H1 (cell line): ENCODE measurements around the gene HTR3A. TPM values are rescaled to one million over a fixed set of nuclear protein-coding genes. Genes with fewer than 3 reads are reported as not detected.

ENCODE experiments used
- CTCF ChIA-PET: fragments of 300-600 bp; sonication (Branson Sonifier 250); formaldehyde crosslinking; loops from one replicate; lab custom pipeline; 2021; ENCODE audit not compliant: partially characterized antibody; lab: Charles Lee
- POLR2A ChIA-PET: fragments of 300-600 bp; sonication (Branson Sonifier 250); formaldehyde crosslinking; loops from one replicate; lab custom pipeline; 2021; ENCODE audit warnings: inconsistent platforms; ENCODE audit not compliant: partially characterized antibody; lab: Charles Lee
- DNase-seq, 2 experiments: peaks; one replicate each; pipeline versions ENCODE4 v3.0.0 to v3.0.0-alpha.2; 2010 to 2022; ENCODE audit warnings: low spot score in 2 of 2, low read depth in 1 of 2, mixed read lengths in 1 of 2
- FAIRE-seq: peaks from 2 replicates; lab custom pipeline; 2011; peaks lifted over from hg19 to GRCh38; lab: Jason Lieb, UNC
- H2AFZ ChIP-seq: 2 replicates; pipeline ENCODE4 v1.8.1; 2012; ENCODE audit warnings: low read length, inconsistent platforms
- H2AK5ac ChIP-seq: 2 replicates; pipeline ENCODE4 v1.6.1; 2013; ENCODE audit warnings: low read depth, low read length
- H2BK120ac ChIP-seq: replicated peaks from 2 replicates; pipeline ENCODE3; 2013; ENCODE audit warnings: low read depth, low read length, inconsistent platforms
- H2BK12ac ChIP-seq: 2 replicates; pipeline ENCODE4 v1.6.1; 2013; ENCODE audit warnings: low read depth, low read length
- H2BK15ac ChIP-seq: 2 replicates; pipeline ENCODE4 v1.6.1; 2013; ENCODE audit warnings: low read length
- H2BK20ac ChIP-seq: 2 replicates; pipeline ENCODE4 v1.6.1; 2013; ENCODE audit warnings: low read length
- H2BK5ac ChIP-seq: 2 replicates; pipeline ENCODE4 v1.6.1; 2013; ENCODE audit warnings: low read depth, low read length
- H3K14ac ChIP-seq: 2 replicates; pipeline ENCODE4 v1.6.1; 2013; ENCODE audit warnings: inconsistent platforms; ENCODE audit not compliant: insufficient read length
- H3K18ac ChIP-seq: 2 replicates; pipeline ENCODE4 v1.6.1; 2013; ENCODE audit warnings: low read length; ENCODE audit errors: extremely low read depth
- H3K23ac ChIP-seq: 2 replicates; pipeline ENCODE4 v1.6.1; 2013; ENCODE audit warnings: inconsistent platforms; ENCODE audit not compliant: insufficient read length
- H3K23me2 ChIP-seq: 2 replicates; pipeline ENCODE4 v1.6.1; 2013; ENCODE audit warnings: low read depth, low read length
- H3K27ac ChIP-seq: 2 replicates; pipeline ENCODE4 v1.6.1; 2011; ENCODE audit warnings: low read depth, low read length, inconsistent platforms
- H3K27me3 ChIP-seq, 4 experiments: replicated peaks in 1 of 4; 1 replicate in 1 of 4; 2 replicates in 3 of 4; pipeline versions ENCODE4 v1.6.1 to v1.8.1; 2011 to 2013; ENCODE audit warnings: low read length in 3 of 4, mild to moderate bottlenecking in 3 of 4, inconsistent platforms in 2 of 4, mixed read lengths in 2 of 4, moderate library complexity in 1 of 4; ENCODE audit not compliant: control insufficient read depth in 3 of 4, insufficient read depth in 3 of 4; ENCODE audit errors: extremely low read depth in 1 of 4
- H3K36me3 ChIP-seq, 4 experiments: 2 replicates each; pipeline versions ENCODE4 v1.6.1 to v1.8.1; 2011 to 2013; ENCODE audit warnings: mild to moderate bottlenecking in 4 of 4, low read length in 3 of 4, moderate library complexity in 2 of 4, control low read depth in 1 of 4, inconsistent platforms in 1 of 4; ENCODE audit not compliant: insufficient read depth in 4 of 4, control insufficient read depth in 2 of 4
- H3K4ac ChIP-seq: replicated peaks from 2 replicates; pipeline ENCODE3; 2013; ENCODE audit warnings: low read length, low read depth, mixed read lengths, inconsistent platforms; ENCODE audit not compliant: insufficient read length
- H3K4me1 ChIP-seq, 4 experiments: replicated peaks in 1 of 4; 1 replicate in 1 of 4; 2 replicates in 3 of 4; pipeline versions ENCODE4 v1.6.1 to v1.8.1; 2011 to 2013; ENCODE audit warnings: low read length in 3 of 4, inconsistent platforms in 2 of 4, mixed read lengths in 1 of 4; ENCODE audit not compliant: insufficient read depth in 4 of 4, control insufficient read depth in 3 of 4
- H3K4me2 ChIP-seq, 2 experiments: 2 replicates each; pipeline versions ENCODE4 v1.6.1 to v1.8.1; 2011 to 2013; ENCODE audit warnings: low read depth in 2 of 2, low read length in 2 of 2, control low read depth in 1 of 2, inconsistent platforms in 1 of 2, mild to moderate bottlenecking in 1 of 2; ENCODE audit not compliant: insufficient read depth in 1 of 2
- H3K4me3 ChIP-seq, 4 experiments: fragments of 200-600, 300-600 bp in 1 of 4; sonication (generic), shearing (Covaris generic), sonication (Bioruptor Twin) in 1 of 4; 2 replicates each; pipeline versions ENCODE4 v1.5.1 to v1.8.1; 2011 to 2016; ENCODE audit warnings: low read length in 4 of 4, low read depth in 3 of 4, control low read depth in 2 of 4, inconsistent platforms in 2 of 4, mild to moderate bottlenecking in 2 of 4, mixed read lengths in 1 of 4, moderate library complexity in 1 of 4; ENCODE audit not compliant: insufficient read depth in 2 of 4; ENCODE audit errors: extremely low read depth in 1 of 4
- H3K56ac ChIP-seq: replicated peaks from 2 replicates; pipeline ENCODE3; 2013; ENCODE audit warnings: low read depth, mild to moderate bottlenecking, mixed read lengths, low read length, inconsistent platforms; ENCODE audit not compliant: insufficient read length
- H3K79me1 ChIP-seq: 2 replicates; pipeline ENCODE4 v1.6.1; 2013; ENCODE audit warnings: low read depth, low read length, control low read depth
- H3K79me2 ChIP-seq, 2 experiments: 2 replicates each; pipeline versions ENCODE4 v1.6.1 to v1.8.1; 2012 to 2013; ENCODE audit warnings: low read length in 2 of 2, mild to moderate bottlenecking in 2 of 2, inconsistent platforms in 1 of 2; ENCODE audit not compliant: insufficient read depth in 2 of 2, control insufficient read depth in 1 of 2
- H3K9ac ChIP-seq, 4 experiments: replicated peaks in 1 of 4; 1 replicate in 1 of 4; 2 replicates in 3 of 4; pipeline versions ENCODE4 v1.6.1 to v1.8.1; 2011 to 2013; ENCODE audit warnings: low read depth in 3 of 4, low read length in 3 of 4, control low read depth in 2 of 4, mild to moderate bottlenecking in 2 of 4, moderate library complexity in 2 of 4, inconsistent platforms in 1 of 4; ENCODE audit errors: extremely low read depth in 1 of 4
- H3K9me3 ChIP-seq, 2 experiments: 2 replicates each; pipeline versions ENCODE4 v1.6.1 to v1.8.1; 2012 to 2013; ENCODE audit warnings: mild to moderate bottlenecking in 2 of 2, moderate library complexity in 2 of 2, control low read depth in 1 of 2, inconsistent platforms in 1 of 2, low read depth in 1 of 2, low read length in 1 of 2, mixed read lengths in 1 of 2; ENCODE audit not compliant: insufficient read depth in 2 of 2
- H4K20me1 ChIP-seq, 2 experiments: replicated peaks in 1 of 2; 2 replicates each; pipeline versions ENCODE3 to v1.8.1; 2011 to 2013; ENCODE audit warnings: inconsistent platforms in 2 of 2, low read length in 2 of 2, mild to moderate bottlenecking in 1 of 2; ENCODE audit not compliant: insufficient read depth in 2 of 2, control insufficient read depth in 1 of 2
- H4K5ac ChIP-seq: 2 replicates; pipeline ENCODE4 v1.6.1; 2013; ENCODE audit warnings: low read length, low read depth, mixed read lengths, inconsistent platforms; ENCODE audit not compliant: insufficient read length
- H4K8ac ChIP-seq: 2 replicates; pipeline ENCODE4 v1.8.0; 2013; ENCODE audit warnings: mild to moderate bottlenecking, moderate library complexity, low read length, inconsistent platforms; ENCODE audit not compliant: insufficient read depth; ENCODE audit errors: extremely low read depth
- H4K91ac ChIP-seq: replicated peaks from 2 replicates; pipeline ENCODE3; 2013; ENCODE audit warnings: low read length, mixed read lengths, inconsistent platforms; ENCODE audit not compliant: insufficient read length
- ASH2L ChIP-seq: fragments of 200-600, 300-600 bp; sonication (generic); IDR thresholded peaks from one replicate; pipeline ENCODE4 v1.7.1; 2017; ENCODE audit warnings: low read length
- CTBP2 ChIP-seq: IDR thresholded peaks from 2 replicates; pipeline ENCODE4 v1.7.0; 2011; ENCODE audit warnings: borderline replicate concordance, mild to moderate bottlenecking, moderate library complexity, mixed read lengths, low read length; ENCODE audit not compliant: insufficient read depth, insufficient read length
- EGR1 ChIP-seq: IDR thresholded peaks from 2 replicates; pipeline ENCODE4 v1.6.1; 2011; ENCODE audit warnings: low read depth, low read length, borderline replicate concordance
- KDM1A ChIP-seq: fragments of 200-600, 300-600 bp; sonication (generic); IDR thresholded peaks from 2 replicates; pipeline ENCODE4 v1.7.1; 2016; ENCODE audit warnings: mild to moderate bottlenecking, low read length, borderline replicate concordance
- MAFK ChIP-seq: IDR thresholded peaks from 2 replicates; pipeline ENCODE4 v1.6.1; 2012; ENCODE audit warnings: low read depth, mild to moderate bottlenecking, improper control_type of control experiment, low read length
- POLR2AphosphoS5 ChIP-seq: IDR thresholded peaks from 2 replicates; pipeline ENCODE4 v1.6.1; 2011; ENCODE audit warnings: low read depth, low read length
- SIRT6 ChIP-seq: IDR thresholded peaks from one replicate; pipeline ENCODE4 v1.7.1; 2012; ENCODE audit warnings: low read length, inconsistent platforms
- YY1 ChIP-seq: IDR thresholded peaks from 2 replicates; pipeline ENCODE4 v1.6.1; 2011; ENCODE audit warnings: low read depth, mild to moderate bottlenecking, low read length
- WGBS, 2 experiments: shearing (Covaris generic) in 1 of 2; methylation state at CpG; one replicate each; pipeline versions ENCODE4 v1.1.6 to v1.1.7; 2013 to 2015; ENCODE audit warnings: low lambda C conversion rate in 2 of 2, mixed read lengths in 2 of 2, inconsistent platforms in 1 of 2, low coverage in 1 of 2, missing lambda C conversion rate in 1 of 2; ENCODE audit not compliant: insufficient replicate concordance in 2 of 2, insufficient coverage in 1 of 2, insufficient read length in 1 of 2; ENCODE audit errors: extremely low coverage in 1 of 2, missing lambda C conversion rate in 1 of 2; 5-methylcytosine and 5-hydroxymethylcytosine counted together
- polyA plus RNA-seq, 7 experiments: library from polyadenylated mRNA; depleted of rRNA in 3 of 7; stranded (reverse) in 5 of 7; unstranded in 2 of 7; fragments of >200 nt in 5 of 7; fragments of 200-250 nt in 2 of 7; gene quantifications; 1 replicate in 5 of 7; 2 replicates in 1 of 7; 4 replicates in 1 of 7; pipeline versions ENCODE4 v1.2.1 to v1.2.3, GENCODE V29; 2011 to 2013; ENCODE audit warnings: missing spikeins in 2 of 7, mixed read lengths in 2 of 7
- total RNA-seq: library from RNA; stranded (reverse); fragmentation: NEBNext Ultra II Directional; extraction: Animal tissue kit (Norgen Biotek cat#: 25700); gene quantifications from 2 replicates; pipeline ENCODE4 v1.2.1, GENCODE V29; 2021

The HTR3A gene
- total and polyA plus RNA-seq, 2 of the 8 experiments (the other 6 are each of a cell fraction or from before 2014, with no cell fraction given) = 7.5 to 8.9 TPM

DNA sequence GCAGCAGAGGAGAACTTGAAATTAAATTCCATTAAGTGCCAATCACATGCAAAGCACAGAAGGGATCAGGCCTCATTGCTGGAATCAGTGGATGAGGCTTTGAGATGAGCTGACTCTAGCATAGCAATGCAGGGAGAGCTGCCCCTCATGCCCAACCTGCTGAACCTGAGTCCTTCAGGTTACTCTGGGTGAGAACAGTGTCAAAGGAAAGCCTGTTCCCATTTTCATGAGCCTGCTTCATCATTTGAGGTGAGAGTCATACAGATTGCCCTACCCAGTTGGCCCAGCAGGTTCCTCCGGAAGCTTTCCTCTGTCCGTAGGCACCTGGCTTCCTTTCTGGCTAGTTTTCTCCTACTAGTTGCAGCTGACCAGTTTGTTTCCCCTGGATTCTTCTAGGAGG is 58.7 kb downstream of the HTR3A start:
- Histone ChIP-seq H3K14ac (no peak overlapping the region), H4K20me1 (no peaks in the 10 kb centered on the region), H3K4me2 (no peak overlapping the region), H3K79me2 (no peaks in the 10 kb centered on the region), H2BK20ac (no peak overlapping the region), H4K91ac (no peak overlapping the region), H3K4ac (no peak overlapping the region), H3K79me1 (no peaks in the 10 kb centered on the region), H2AK5ac (no peak overlapping the region), H3K9me3 (no peaks in the 10 kb centered on the region), H2BK5ac (no peak overlapping the region), H2BK120ac (no peak overlapping the region), H3K4me1 (no peaks in the 10 kb centered on the region), H3K4me3 (no peak overlapping the region)
- CTCF ChIA-PET = interaction anchor here (0.7 to 9.9 kb wide), 16 partner anchors 8 to 240 kb away, joined by 3 to 183 read pairs (median 4); partner anchors contain the start of gene ZBTB16
- TF ChIP-seq KDM1A = no peak
- no peak for TF ChIP-seq MAFK
- TF ChIP-seq YY1 = no peak
- no peak for TF ChIP-seq EGR1
- TF ChIP-seq SIRT6 = no peak
- no peak for TF ChIP-seq POLR2AphosphoS5
- TF ChIP-seq CTBP2 = no peak
- no peak for TF ChIP-seq ASH2L
- TF ChIP-seq, all 59 proteins: peak for 0
- H4K8ac ChIP-seq = no peak overlapping the region; the same call in 1 of the 2 replicates
- no peak overlapping the region for H4K5ac ChIP-seq
- no peak overlapping the region for H3K56ac ChIP-seq
- no peaks in the 10 kb centered on the region for H3K36me3 ChIP-seq
- no peak overlapping the region for H2BK15ac ChIP-seq
- POLR2A ChIA-PET = no interaction called here
- peaks cover 0 to 3% (median 0%) of the 10 kb centered on the region in 4 experiments; a peak in 2 of 7 replicates for H3K27me3 ChIP-seq
- H2BK12ac ChIP-seq = no peak overlapping the region
- FAIRE-seq = no peak
- WGBS, 2 experiments = 87% methylated on average over 2 of the region's 2 CpGs; no CpG with 5 or more reads in 1 of the 2 experiments
- no peak overlapping the region for H2AFZ ChIP-seq
- no peak overlapping the region for H3K9ac ChIP-seq
- H3K27ac ChIP-seq = no peak overlapping the region
- H3K23me2 ChIP-seq = peaks cover 2% of the 10 kb centered on the region; the same call in 1 of the 2 replicates
- H3K18ac ChIP-seq = no peak overlapping the region
- no peak overlapping the region for H3K23ac ChIP-seq
- no peak for DNase-seq
